AG20443 (cell line): ENCODE measurements around the gene PRSS33.

ENCODE experiments used
- DNase-seq: peaks from one replicate; pipeline ENCODE4 v3.0.0; 2012; ENCODE audit warnings: low spot score, mixed read lengths

PRSS33 gene

DNA sequence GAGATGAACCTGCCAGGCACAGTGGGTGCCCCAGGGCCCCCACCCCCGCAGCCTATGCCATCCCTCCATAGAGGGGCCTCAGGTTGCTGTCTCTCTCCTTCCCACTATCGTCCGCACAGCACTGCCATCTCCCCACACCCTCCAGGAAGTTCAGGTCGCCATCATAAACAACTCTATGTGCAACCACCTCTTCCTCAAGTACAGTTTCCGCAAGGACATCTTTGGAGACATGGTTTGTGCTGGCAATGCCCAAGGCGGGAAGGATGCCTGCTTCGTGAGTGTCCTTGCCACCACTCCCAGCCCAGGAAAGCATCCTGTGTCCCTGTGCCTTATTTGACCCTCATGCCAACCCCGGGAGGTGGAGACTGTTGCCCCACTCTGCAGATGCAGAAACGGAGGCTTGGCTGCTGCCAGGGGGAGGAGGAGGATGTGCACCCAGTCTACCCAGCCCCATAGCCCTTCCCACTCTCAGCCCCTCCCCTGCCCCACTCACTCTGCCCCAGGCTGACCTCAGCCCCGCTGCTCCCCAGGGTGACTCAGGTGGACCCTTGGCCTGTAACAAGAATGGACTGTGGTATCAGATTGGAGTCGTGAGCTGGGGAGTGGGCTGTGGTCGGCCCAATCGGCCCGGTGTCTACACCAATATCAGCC, 33.6 kb upstream of the PRSS33 start:
- no peak for DNase-seq

DNA sequence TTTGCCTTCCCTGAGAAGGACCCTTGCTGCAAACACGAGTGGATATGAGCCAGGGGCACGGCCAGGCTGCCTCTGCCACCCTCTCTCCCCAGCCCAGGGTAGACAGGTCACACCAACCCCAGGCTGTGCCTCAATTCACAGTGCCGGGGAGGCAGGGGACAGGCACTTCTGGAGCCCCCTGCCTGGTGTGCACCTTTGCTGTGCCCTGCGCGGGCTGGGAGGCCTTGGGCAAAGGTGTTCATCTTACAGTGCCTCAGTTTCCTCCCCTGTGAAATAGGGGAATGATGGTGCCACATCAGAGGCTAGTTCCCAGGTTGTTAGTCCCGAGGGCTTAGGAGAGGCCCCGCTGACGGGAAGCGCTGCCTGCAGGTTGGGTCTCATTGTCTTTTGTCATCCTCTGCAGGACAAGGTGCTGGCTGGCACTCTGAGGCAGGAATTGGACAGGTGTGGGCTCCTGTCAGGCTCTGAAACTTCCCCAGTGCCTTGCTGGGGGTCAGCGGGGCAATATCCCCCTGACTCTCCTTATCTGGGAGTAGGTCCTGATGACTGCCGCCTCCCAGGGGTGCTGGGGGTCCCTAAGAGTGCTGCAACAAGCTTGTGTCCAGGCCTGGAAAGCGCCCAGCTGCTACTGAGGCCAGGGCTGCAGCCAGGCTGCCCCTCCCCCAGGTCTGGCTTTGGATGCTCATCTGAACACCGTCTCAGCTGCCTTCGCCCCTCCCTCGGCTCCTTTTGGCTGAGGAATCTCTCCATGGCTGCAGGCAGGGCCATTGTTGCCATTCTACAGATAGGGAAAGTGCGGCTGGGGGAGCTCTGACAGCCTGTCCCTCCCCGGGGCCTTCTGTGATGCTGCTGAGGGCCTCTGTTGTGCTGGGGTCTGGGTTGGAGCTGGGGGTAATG, 32.8 kb upstream of the PRSS33 start:
- DNase-seq = no peak

DNA sequence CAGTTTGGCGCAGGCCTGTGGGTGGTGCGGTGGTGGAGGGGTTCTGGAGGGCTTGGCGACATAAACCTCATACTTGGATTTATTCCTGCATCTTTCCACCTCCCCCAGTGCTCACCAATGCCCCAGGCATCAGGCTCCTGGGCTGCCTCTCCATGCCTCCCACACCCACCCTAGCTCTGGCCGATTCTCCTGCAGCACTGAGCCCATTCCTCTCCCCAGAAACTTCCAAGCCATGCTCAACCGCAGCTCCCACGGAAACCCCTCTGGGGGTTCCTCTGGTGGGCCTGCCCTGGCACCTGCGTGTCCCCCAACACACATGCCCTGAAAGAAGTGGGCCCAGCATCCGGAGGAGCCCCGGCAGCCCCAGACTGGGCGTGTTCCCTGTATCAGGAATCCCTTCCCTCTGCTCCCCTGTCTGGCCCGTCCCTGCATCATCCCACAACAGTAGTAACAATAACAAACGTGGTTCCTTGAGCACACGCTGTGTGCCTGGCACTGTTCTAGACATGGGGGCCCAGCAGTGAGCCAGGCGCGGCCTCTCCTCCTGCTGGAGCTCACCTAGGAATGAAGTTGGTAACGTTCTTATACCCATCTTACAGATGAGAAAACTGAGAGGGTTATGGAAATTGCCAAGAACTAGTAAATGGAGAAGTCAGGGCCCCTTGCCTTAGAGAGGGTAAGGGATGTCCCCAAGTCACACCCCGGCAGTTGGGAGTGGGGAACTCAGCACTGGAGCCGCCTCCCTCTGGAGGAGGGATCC, 32.0 kb upstream of the PRSS33 start:
- DNase-seq = no peak

DNA sequence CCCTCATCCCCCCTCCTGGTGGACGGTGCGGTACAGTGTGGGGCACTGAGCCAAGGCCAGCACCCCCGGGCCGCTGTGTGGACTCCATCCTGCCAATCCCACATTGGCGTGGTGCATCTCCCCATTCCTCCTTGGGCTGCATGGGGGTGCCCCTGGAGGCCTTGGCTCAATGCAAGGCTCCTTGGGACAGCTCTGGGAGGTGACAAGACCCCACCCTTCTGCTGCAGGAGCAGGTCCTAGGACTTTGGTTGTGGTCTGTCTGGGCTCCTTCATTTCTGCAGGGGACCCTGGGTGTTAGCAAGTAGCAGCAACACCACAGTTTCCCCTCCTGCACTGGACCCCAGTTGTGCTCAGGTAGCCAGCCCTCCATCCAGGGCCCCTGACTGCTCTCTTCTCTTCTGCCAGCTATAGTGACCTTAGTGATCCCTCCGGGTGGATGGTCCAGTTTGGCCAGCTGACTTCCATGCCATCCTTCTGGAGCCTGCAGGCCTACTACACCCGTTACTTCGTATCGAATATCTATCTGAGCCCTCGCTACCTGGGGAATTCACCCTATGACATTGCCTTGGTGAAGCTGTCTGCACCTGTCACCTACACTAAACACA, 31.0 kb upstream of the PRSS33 start:
- no peak for DNase-seq

DNA sequence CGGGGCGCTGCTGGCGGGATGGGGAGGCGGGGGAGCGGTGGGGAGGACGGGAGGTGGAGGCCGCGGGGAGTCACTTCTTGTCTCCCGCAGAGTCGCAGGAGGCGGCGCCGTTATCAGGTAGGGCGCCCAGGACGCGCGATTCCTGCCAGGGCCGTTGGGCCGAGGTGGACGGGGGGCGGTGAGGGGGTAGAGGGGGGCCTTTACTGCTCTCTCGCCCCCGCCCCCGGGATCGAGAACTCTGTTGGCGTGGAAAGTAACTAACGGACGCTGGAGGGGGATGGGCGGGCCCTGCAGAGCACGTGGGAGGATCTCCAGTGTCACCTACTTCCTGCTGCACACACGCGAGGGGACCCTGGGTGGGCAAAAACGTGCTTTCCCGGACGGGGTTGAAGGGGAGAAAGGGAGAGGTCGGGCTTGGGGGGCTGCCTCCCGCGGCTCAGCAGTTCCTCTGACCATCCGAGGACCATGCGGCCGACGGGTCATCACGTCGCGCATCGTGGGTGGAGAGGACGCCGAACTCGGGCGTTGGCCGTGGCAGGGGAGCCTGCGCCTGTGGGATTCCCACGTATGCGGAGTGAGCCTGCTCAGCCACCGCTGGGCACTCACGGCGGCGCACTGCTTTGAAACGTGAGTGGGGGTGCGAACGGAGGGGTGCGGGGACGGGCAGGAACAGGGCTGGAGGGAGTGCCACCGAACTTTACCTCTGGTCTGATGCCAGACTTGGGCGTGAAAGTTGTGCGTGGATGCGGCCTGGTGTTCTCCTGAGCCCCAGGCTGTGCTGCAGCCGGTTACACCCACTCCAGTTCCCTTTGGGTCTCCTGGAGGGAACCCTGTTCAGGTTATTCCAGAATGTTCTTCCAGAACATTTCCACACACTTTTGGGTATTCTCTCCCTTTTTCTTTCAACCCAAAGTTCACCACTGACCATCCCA, 30.2 kb upstream of the PRSS33 start:
- no peak for DNase-seq

DNA sequence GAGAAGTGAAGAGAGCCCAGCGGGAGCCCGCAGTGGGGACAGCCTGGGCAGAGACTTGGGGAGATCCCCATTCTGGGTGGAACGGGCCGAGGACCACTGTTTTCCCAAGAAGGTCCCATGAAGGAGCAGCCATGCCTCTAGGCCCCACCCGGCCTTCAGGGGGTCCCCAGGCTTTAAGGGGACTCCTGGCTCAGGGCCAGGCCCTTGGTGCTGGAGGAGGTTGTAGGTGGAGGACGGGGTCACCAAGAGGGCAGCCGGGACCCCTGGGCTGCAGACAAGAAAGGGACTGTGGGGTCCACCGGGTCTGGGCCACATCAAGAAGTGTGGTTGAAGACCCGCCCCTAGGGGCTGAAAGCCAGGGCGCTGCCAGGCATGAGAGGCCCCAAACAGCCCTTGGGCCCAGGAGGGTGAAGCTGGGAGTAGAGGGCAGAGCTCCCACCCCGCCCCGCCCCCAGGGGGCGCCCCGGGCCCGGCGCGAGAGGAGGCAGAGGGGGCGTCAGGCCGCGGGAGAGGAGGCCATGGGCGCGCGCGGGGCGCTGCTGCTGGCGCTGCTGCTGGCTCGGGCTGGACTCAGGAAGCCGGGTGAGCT, 29.5 kb upstream of the PRSS33 start, which contains the start of gene PRSS21:
Gene PRSS21 (plus strand): TSS at position 487 of the 589 bp plus-strand sequence. CDS start 32 bp downstream, at position 519.
- DNase-seq = no peak

DNA sequence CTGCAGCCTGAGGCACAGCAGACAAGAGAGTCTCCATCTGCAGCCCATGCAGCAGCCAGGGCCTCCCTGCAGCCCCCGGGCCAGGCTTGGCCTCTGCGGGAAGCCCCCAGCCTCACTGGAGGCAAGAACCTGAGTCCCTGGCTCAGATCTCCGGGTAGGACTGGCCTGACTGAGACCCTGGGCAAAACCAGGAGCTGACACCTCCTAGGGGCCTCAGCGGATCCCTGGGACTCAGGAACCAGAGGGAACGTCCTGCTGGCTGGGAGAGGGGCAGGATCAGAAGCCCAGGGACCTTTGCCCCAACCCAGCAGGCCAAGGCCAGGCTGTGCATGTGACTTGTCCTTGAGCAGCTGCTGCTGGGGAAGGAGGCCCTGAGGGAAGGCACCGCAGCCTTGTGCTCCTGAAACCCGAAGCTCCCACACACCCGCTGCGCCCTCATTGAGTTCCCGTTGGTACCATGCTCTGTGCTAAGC, 28.0 kb upstream of the PRSS33 start:
- no peak for DNase-seq

DNA sequence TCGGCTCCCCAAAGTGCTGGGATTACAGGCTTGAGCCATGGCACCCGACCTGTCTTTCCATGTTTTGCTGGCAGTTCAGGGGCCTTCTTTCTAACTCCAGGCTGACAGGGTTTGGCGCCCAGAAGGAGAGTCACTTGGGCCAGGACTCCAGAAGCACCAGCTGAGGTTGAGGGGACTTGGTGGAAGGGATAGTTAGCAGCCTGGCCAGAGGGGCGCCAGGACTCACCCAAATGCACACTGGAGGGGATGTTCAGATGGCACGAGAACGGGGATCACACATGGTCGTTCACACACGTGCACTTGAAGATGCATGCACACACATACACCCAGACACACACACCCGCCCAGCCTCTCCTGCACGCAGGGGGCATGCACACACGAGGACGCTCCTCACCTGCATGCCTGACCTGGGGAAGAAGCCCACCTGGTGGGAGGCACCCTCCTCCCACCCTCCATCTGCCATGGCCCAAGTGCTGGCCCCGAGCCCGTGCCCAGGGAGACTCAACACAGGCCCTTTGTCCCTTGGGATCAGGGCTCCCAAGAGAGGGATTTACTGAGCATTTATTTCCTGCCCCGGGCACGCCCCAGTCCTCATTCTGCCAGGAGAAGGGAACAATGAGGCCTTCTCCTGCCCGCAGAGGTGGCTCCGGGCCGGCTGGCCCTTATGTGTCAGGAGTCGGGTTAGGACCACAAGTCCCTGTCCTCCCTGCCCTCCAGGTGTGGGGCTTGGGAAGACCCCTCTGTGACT, 27.4 kb upstream of the PRSS33 start:
- no peak for DNase-seq

DNA sequence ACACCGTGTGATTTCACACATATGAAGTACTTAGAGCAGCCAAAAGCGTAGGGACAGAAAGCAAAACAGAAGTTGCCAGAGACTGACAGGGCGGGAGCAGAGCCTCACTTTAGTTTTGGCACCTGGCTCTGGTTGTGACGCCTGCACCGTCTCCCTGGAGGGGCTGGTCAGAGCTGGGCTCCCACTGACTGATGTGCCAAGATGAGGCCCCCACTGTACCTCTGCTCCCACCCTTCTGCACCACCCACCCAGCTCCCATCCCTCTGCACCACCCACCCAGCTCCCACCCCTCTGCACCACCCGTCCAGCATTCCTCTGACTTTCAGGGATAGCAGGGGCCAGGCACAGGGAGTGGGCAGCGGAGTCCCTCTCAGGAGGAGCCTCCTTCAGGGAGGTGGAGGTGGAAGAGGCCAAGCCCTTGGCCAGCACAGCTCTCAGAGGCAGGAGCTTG, 26.4 kb upstream of the PRSS33 start:
- no peak for DNase-seq

DNA sequence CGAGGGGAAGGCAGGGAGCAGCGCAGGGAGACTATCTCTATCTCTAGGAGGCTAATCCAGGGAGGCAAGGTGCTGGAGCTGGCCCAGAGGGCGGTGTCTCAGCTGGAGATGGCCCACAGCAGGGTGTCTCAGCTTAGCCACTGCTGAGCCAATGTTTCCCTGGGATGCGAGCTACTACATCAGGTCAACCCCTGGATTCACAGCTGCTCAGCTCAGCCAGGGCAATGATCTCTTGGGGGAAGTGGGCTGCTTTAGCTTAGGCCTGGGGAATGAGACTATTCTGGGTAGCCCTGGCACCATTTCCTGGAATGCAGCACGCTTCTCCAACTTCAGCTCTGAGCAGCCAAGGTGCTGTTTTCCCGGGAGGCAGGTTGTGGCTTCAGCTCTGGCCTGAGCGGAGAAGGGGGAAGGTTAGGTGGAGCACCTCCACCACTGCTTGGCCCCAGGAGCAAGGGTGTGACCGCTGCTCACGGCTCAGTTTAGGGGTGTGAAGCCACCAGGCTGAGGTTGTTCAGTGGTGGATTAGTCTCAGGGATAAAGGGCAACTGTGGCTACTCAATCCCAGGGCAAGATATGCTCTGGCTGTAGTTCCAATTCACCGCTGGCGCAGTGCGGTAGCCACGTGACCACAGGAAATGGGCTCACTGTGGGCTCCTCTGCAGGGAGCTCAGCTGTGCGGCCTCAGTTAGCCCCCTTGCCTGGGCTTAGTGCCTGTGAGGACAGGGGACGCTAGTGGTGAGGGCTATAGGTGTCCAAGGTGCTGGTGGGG, 24.5 kb upstream of the PRSS33 start:
- DNase-seq = no peak

DNA sequence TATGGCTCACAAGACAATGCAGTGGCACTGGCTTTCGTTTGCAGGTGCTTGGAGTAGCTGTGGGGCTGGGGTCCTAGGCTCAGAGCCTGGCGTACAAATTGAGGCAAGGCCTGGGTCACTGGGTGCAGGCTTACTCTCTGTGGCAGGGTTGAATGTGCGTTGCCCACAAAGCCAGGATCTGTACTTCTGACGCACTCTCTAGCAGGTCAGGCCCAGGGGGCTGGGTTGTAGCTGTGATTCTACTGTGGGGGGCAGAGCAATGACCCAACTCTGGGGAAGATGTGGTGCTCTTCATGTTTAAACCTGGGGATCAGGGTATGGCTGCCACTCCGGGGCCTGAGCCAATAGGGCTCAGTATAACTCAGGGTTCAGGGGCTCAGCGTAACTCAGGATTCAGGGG, 23.3 kb upstream of the PRSS33 start:
- no peak for DNase-seq

DNA sequence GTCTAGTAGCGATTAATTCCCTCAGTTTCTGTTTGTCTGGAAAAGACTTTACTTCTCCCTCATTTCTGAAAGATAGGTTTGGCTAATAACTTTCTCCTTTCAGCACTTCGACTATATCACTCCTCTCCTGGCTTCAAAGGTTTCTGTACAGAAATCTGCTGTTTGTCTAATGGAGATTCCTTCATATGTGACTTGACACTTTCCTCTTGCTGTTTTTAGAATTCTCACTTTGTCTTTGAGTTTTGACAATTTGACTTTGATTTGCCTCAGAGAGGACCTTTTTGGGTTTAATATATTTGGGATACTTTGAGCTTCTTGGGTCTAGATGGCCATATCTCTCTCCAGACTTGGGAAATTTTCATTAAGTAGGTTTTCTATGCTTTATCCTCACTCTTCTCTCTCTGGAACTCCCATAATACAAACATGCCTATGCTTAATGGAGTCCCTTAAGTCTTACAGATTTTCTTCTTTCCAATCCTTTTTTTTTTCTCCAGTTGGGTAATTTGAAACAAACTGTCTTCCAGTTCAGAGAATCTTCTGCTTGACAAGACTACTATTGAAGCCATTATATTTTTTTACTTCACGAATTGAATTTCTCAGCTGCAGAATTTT, 21.9 kb upstream of the PRSS33 start:
- DNase-seq = no peak

DNA sequence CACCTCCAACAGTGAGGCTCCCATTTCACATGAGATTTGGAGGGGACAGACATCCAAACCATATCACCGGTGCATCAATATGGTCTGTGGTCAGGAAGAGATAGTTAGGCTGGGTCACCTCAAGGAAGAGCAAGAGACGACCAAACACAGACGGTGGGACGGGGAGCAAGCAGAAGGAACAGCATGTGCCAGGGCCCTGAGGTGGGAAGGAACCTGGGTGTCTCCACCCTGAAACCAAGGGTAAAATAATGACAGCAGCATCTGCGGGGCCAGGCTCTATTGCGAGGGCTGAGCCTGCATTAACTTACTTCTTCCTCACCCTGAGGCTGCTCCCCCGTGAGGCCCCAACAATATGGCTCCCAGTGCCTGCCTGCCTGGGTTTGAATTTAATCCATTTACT, 20.8 kb upstream of the PRSS33 start:
- DNase-seq = no peak

DNA sequence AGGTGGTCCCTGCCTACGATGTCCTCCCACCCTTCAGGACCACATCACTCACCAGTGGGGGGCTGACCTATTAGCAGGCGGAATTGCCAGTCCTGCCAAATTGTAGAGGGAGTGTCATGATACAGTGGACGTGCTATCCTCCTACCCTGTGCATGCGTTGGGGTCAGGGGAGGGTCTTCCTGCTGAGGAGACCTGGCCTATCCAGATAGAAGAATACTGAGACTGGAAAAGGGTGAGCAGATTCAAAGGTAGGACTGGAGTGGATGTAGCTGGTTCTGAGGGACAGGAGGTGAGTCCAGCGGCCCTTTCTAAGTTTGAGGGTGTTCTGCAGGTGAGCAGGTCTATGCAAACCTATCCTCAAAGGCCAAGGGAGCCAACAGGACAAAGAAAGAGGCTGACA, 18.9 kb upstream of the PRSS33 start:
- no peak for DNase-seq

DNA sequence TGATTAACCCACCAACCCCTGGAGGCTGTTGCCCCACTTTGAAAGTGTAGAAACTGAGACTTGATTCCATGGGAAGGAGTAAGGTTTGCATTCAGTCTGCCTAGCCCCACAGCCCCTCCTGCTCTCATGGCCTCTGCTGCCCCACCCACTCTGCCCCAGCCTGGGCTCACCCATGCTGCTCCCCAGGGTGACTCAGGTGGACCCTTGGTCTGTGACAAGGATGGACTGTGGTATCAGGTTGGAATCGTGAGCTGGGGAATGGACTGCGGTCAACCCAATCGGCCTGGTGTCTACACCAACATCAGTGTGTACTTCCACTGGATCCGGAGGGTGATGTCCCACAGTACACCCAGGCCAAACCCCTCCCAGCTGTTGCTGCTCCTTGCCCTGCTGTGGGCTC, 17.4 kb upstream of the PRSS33 start:
- no peak for DNase-seq

DNA sequence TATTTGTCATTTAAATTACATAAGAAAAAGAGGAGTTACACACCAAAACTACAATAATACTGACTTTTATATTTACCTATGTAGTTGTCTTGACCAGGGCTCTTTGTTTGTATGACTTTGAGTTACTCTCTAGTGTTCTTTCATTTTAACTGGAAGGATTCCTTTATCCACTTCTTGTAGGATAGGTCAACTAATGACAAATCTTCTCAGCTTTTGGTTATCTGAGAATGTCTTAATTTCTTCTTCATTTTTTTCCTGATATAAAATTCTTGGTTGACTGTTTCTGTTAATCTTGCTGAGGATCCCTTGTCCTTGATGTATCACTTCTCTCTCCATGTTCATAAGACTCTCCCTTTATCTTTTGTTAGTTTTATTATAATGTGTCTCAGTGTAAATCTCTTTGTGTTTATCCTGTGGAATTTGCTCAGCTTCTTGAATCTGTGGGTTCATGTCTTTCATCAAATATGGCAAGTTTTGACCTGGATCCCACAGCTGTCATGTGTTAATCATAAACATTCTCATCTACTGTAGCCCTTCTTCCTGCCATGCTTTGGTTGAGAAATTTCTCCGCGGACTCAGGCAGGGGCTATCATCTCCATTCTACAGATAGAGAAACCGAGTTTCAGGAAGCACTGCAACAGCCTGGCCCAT, 16.3 kb upstream of the PRSS33 start:
- DNase-seq = no peak

DNA sequence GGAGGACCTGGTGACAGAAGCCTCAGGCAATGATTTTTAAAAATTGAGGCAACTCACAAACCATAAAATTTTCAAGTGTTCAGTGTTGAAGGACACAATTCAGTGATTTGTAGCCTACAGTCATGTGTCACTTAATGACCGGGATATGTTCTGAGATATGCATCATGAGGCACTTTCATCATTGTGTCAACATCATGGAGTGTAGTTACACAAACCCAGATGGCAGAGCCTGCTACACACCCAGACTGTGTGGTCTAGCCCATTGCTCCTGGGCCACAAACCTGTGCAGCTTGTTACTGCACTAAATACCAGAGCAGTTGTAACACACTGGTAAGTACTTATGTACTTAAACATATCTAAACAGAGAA, 12.5 kb upstream of the PRSS33 start:
- DNase-seq = peak; percentile 10

DNA sequence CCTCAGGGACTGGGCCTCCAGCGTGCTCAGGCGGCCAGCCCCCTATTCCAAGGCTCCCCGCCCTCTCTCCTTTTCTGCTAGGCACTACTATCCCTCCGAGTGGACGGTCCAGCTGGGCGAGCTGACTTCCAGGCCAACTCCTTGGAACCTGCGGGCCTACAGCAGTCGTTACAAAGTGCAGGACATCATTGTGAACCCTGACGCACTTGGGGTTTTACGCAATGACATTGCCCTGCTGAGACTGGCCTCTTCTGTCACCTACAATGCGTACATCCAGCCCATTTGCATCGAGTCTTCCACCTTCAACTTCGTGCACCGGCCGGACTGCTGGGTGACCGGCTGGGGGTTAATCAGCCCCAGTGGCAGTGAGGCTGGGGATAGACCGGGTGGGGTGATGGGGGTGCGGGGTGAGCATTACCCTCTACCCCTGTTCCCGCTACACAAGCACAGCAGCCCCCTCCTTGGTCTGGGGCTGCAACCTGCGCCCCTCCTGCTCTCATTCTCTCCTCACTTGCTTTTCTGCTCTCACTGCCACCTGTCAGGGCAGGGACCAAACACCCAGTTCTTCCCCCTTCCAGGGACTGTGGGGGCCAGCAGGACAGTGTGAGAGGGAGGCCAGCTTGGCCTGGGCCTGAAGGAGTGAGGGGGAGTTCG, 12.0 kb upstream of the PRSS33 start:
- peak; percentile 6 for DNase-seq
